ENCODE results near the gene ANKRD52. TPM values are rescaled to one million over a fixed set of nuclear protein-coding genes. Genes with fewer than 3 reads are reported as not detected.

The ANKRD52 gene
- total and polyA plus RNA-seq, 4 donors = 5.4 to 13.6 (median 9.3) TPM

DNA sequence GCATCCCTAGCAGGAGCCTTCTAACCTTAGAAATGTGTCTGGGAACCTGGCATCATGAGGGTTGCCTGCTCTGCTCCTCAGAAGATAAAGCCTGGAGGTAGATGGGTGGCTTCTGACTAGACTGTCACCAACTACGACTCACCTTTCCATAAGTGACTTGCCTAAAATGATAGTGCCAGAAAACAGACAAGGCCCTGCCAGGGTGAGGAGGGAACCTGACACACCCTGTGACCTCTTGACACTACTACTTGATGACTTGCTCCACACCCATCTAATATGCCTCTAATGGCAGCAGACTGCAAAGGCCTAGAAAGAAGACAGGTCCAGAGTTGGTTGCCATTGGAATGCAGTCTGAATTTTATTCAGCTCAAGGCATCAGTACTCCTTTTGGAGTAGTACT is 45.8 kb downstream of the ANKRD52 start:
- no peaks in the 10 kb centered on the region for H3K27me3 ChIP-seq (ENCODE audit: control insufficient read depth in 4 of 4, insufficient read depth in 4 of 4, low read length in 3 of 4)
- no peak overlapping the region for H3K4me3 ChIP-seq (ENCODE audit: low read depth in 1 of 3, low read length in 3 of 3)
- 86% methylated on average over 1 of the region's 1 CpG for WGBS
- H3K9me3 ChIP-seq (ENCODE audit: control insufficient read depth in 4 of 4, low read length in 3 of 4) = no peaks in the 10 kb centered on the region
- H3K4me1 ChIP-seq (ENCODE audit: control insufficient read depth in 4 of 4, insufficient read depth in 4 of 4, low read length in 3 of 4) = peaks cover 0 to 9% (median 4%) of the 10 kb centered on the region in 4 donors
- H3K9ac ChIP-seq (ENCODE audit: low read depth in 1 of 2, low read length in 2 of 2) = no peak overlapping the region
- TF ChIP-seq, protein P1, sequence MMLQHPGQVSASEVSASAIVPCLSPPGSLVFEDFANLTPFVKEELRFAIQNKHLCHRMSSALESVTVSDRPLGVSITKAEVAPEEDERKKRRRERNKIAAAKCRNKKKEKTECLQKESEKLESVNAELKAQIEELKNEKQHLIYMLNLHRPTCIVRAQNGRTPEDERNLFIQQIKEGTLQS (IDR thresholded peaks at IDR 0.05) = no peak
- TF ChIP-seq MAX (IDR thresholded peaks at IDR 0.05) (no peak), TAF1 (conservative IDR thresholded peaks at IDR 0.05) (no peak), JUND (IDR thresholded peaks at IDR 0.05) (no peak), RAD21 (IDR thresholded peaks at IDR 0.05) (no peak), FOXA1 (IDR thresholded peaks at IDR 0.05) (no peak), SP1 (IDR thresholded peaks at IDR 0.05) (no peak), HNF4A (conservative IDR thresholded peaks at IDR 0.05) (no peak), CTCF (IDR thresholded peaks at IDR 0.05; ENCODE audit: low read depth, low read length, missing input control) (no peak), HNF4G (IDR thresholded peaks at IDR 0.05) (no peak), NR2F2 (IDR thresholded peaks at IDR 0.05) (no peak), YY1 (IDR thresholded peaks at IDR 0.05) (no peak), ZBTB33 (IDR thresholded peaks at IDR 0.05) (no peak), RXRA (IDR thresholded peaks at IDR 0.05) (no peak), FOXA2 (IDR thresholded peaks at IDR 0.05) (no peak), EGR1 (IDR thresholded peaks at IDR 0.05; ENCODE audit: low read depth in 2 of 2) (no peak), GABPA (IDR thresholded peaks at IDR 0.05 in 1 of 2, conservative IDR thresholded peaks at IDR 0.05 in 1 of 2) (no peak)
- TF ChIP-seq, protein P2, sequence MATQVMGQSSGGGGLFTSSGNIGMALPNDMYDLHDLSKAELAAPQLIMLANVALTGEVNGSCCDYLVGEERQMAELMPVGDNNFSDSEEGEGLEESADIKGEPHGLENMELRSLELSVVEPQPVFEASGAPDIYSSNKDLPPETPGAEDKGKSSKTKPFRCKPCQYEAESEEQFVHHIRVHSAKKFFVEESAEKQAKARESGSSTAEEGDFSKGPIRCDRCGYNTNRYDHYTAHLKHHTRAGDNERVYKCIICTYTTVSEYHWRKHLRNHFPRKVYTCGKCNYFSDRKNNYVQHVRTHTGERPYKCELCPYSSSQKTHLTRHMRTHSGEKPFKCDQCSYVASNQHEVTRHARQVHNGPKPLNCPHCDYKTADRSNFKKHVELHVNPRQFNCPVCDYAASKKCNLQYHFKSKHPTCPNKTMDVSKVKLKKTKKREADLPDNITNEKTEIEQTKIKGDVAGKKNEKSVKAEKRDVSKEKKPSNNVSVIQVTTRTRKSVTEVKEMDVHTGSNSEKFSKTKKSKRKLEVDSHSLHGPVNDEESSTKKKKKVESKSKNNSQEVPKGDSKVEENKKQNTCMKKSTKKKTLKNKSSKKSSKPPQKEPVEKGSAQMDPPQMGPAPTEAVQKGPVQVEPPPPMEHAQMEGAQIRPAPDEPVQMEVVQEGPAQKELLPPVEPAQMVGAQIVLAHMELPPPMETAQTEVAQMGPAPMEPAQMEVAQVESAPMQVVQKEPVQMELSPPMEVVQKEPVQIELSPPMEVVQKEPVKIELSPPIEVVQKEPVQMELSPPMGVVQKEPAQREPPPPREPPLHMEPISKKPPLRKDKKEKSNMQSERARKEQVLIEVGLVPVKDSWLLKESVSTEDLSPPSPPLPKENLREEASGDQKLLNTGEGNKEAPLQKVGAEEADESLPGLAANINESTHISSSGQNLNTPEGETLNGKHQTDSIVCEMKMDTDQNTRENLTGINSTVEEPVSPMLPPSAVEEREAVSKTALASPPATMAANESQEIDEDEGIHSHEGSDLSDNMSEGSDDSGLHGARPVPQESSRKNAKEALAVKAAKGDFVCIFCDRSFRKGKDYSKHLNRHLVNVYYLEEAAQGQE (IDR thresholded peaks at IDR 0.05) = no peak
- peaks cover 11 to 46% (median 46%) of the 10 kb centered on the region in 4 donors for H3K36me3 ChIP-seq (ENCODE audit: control insufficient read depth in 4 of 4, insufficient read depth in 3 of 4, low read depth in 1 of 4, low read length in 3 of 4)
- no peak overlapping the region for H3K27ac ChIP-seq (ENCODE audit: low read depth in 1 of 2, low read length in 2 of 2)
- no peak for DNase-seq (ENCODE audit: low spot score)

All from liver (tissue), 9 donors.